DND-41 (cell line): Measurements from ENCODE around the gene GLI2.

Source experiments
- ATAC-seq: fragments of 200-7000 bp; cut with Tn5 transposase; 3 replicates; pipeline ENCODE4 v1.9.1; 2021; ENCODE audit warnings: low read depth; ENCODE audit not compliant: insufficient read depth
- DNase-seq: peaks from one replicate; pipeline ENCODE4 v3.0.0-alpha.2; 2020
- H2AFZ ChIP-seq: 2 replicates; pipeline ENCODE4 v1.6.0; 2012; ENCODE audit warnings: low read depth, low read length
- H3K27ac ChIP-seq: 2 replicates; pipeline ENCODE4 v1.5.1; 2012; ENCODE audit warnings: low read length, inconsistent platforms
- H3K27me3 ChIP-seq: fragments of 200-600 bp; sonication (generic); 2 replicates; pipeline ENCODE4 v1.6.0; 2012; ENCODE audit warnings: low read length, mild to moderate bottlenecking, inconsistent platforms; ENCODE audit not compliant: insufficient read depth, poor library complexity
- H3K36me3 ChIP-seq: 2 replicates; pipeline ENCODE4 v1.5.1; 2012; ENCODE audit warnings: low read length, inconsistent platforms; ENCODE audit not compliant: insufficient read depth
- H3K4me1 ChIP-seq: 2 replicates; pipeline ENCODE4 v1.5.1; 2012; ENCODE audit warnings: mild to moderate bottlenecking, low read length; ENCODE audit not compliant: insufficient read depth
- H3K4me2 ChIP-seq: 2 replicates; pipeline ENCODE4 v1.6.0; 2012; ENCODE audit warnings: mild to moderate bottlenecking, moderate library complexity, low read length, inconsistent platforms; ENCODE audit not compliant: insufficient read depth
- H3K4me3 ChIP-seq, 2 experiments: fragments of 200-600 bp in 1 of 2; shearing (Covaris generic) in 1 of 2; 2 replicates each; pipeline ENCODE4 v1.5.1; 2012 to 2016; ENCODE audit warnings: inconsistent platforms in 2 of 2, low read length in 2 of 2, mild to moderate bottlenecking in 2 of 2, low read depth in 1 of 2, moderate library complexity in 1 of 2
- H3K79me2 ChIP-seq: 2 replicates; pipeline ENCODE4 v1.6.0; 2012; ENCODE audit warnings: low read length, inconsistent platforms; ENCODE audit not compliant: insufficient read depth
- H3K9ac ChIP-seq: 2 replicates; pipeline ENCODE4 v1.6.0; 2012; ENCODE audit warnings: low read depth, mild to moderate bottlenecking, inconsistent platforms, low read length, moderate library complexity
- H3K9me3 ChIP-seq: 2 replicates; pipeline ENCODE4 v1.5.1; 2012; ENCODE audit warnings: low read length, moderate library complexity, mild to moderate bottlenecking, inconsistent platforms; ENCODE audit not compliant: insufficient read depth, severe bottlenecking
- H4K20me1 ChIP-seq: 2 replicates; pipeline ENCODE4 v1.6.0; 2012; ENCODE audit warnings: low read length; ENCODE audit not compliant: insufficient read depth
- CTCF ChIP-seq: IDR thresholded peaks from 2 replicates; pipeline ENCODE4 v1.5.1; 2012; ENCODE audit warnings: borderline replicate concordance, low read length, moderate library complexity, mild to moderate bottlenecking; ENCODE audit not compliant: poor library complexity, severe bottlenecking; ENCODE audit errors: extremely low read depth
- EZH2 ChIP-seq: IDR thresholded peaks from 3 replicates; pipeline ENCODE4 v1.6.1; 2012; ENCODE audit warnings: borderline replicate concordance, low read depth, mild to moderate bottlenecking, moderate library complexity, low read length, inconsistent platforms; ENCODE audit not compliant: severe bottlenecking

GLI2 gene

GRCh38 chr2:120740765-120741524 is 5.3 kb downstream of the GLI2 start:
- no peak overlapping the region for H3K4me3 ChIP-seq
- no peak overlapping the region for H3K27ac ChIP-seq
- H3K4me1 ChIP-seq = no peaks in the 10 kb centered on the region
- no peaks in the 10 kb centered on the region for H3K79me2 ChIP-seq
- peaks cover 17% of the 10 kb centered on the region for H3K27me3 ChIP-seq
- no peaks in the 10 kb centered on the region for H3K9me3 ChIP-seq
- TF ChIP-seq CTCF = no peak
- TF ChIP-seq EZH2 = no peak
- DNase-seq = no peak
- H3K4me2 ChIP-seq = no peak overlapping the region
- H3K36me3 ChIP-seq = no peaks in the 10 kb centered on the region
- no peak overlapping the region for H2AFZ ChIP-seq
- no peaks in the 10 kb centered on the region for H4K20me1 ChIP-seq
- no peak overlapping the region for H3K9ac ChIP-seq
- no peak for ATAC-seq

GRCh38 chr2:120741571-120742561 is 6.2 kb downstream of the GLI2 start:
- H2AFZ ChIP-seq = no peak overlapping the region
- ATAC-seq (no peak), DNase-seq (no peak)
- no peak overlapping the region for H3K27ac ChIP-seq
- H3K27me3 ChIP-seq = peaks cover 23% of the 10 kb centered on the region
- H4K20me1 ChIP-seq = no peaks in the 10 kb centered on the region
- no peak overlapping the region for H3K9ac ChIP-seq
- TF ChIP-seq EZH2 (no peak), CTCF (no peak)
- H3K36me3 ChIP-seq = no peaks in the 10 kb centered on the region
- no peaks in the 10 kb centered on the region for H3K79me2 ChIP-seq
- H3K4me3 ChIP-seq = no peak overlapping the region
- H3K4me2 ChIP-seq = no peak overlapping the region
- no peaks in the 10 kb centered on the region for H3K9me3 ChIP-seq
- H3K4me1 ChIP-seq = no peaks in the 10 kb centered on the region

GRCh38 chr2:120743657-120744056 is 8.0 kb downstream of the GLI2 start:
- Histone ChIP-seq H3K9ac (no peak overlapping the region), H3K9me3 (no peaks in the 10 kb centered on the region), H3K4me2 (no peak overlapping the region), H3K4me3 (no peak overlapping the region), H4K20me1 (no peaks in the 10 kb centered on the region), H3K79me2 (no peaks in the 10 kb centered on the region), H3K27me3 (peaks cover 27% of the 10 kb centered on the region), H3K4me1 (no peaks in the 10 kb centered on the region), H3K36me3 (no peaks in the 10 kb centered on the region), H2AFZ (no peak overlapping the region), H3K27ac (no peak overlapping the region)
- no peak for DNase-seq
- TF ChIP-seq EZH2 (no peak), CTCF (no peak)
- ATAC-seq = no peak
